D341Med (cell line): ENCODE data around the gene GTF2H2.
"Not testable (repeated sequence)": the region's sequence is repeated elsewhere in the genome, so short reads cannot be mapped to it uniquely, and the experiment has no call there.

ENCODE experiments used
- DNase-seq: peaks from one replicate; pipeline ENCODE4 v3.0.0; 2012; ENCODE audit warnings: low spot score

The GTF2H2 gene

GRCh38 chr5:71067262-71067928 is at the start of gene GTF2H2:
Gene GTF2H2, minus strand, starts transcription at chr5:71067676. Its CDS starts 4,913 bp downstream, at chr5:71062763.
- not testable (repeated sequence) for DNase-seq

GRCh38 chr5:71109730-71110275 is 42.3 kb upstream of the GTF2H2 start:
- not testable (repeated sequence) for DNase-seq

- DNase-seq, result not testable (repeated sequence)
Observed at GRCh38 chr5:71099996-71100395, 32.5 kb upstream of the GTF2H2 start.

GRCh38 chr5:71097930-71098203 is 30.4 kb upstream of the GTF2H2 start:
- DNase-seq, result not testable (repeated sequence)

GRCh38 chr5:71097173-71097929 is 29.9 kb upstream of the GTF2H2 start:
- not testable (repeated sequence) for DNase-seq

- DNase-seq, result not testable (repeated sequence)
Observed at GRCh38 chr5:71089773-71090172, 22.3 kb upstream of the GTF2H2 start.

- DNase-seq, result not testable (repeated sequence)
Observed at GRCh38 chr5:71088754-71089153, 21.3 kb upstream of the GTF2H2 start.

- not testable (repeated sequence) for DNase-seq
Observed at GRCh38 chr5:71086145-71086544, 18.7 kb upstream of the GTF2H2 start.

GRCh38 chr5:71084280-71085063 is 17.0 kb upstream of the GTF2H2 start:
- not testable (repeated sequence) for DNase-seq

- DNase-seq, result not testable (repeated sequence)
Observed at GRCh38 chr5:71082898-71083297, 15.4 kb upstream of the GTF2H2 start.

GRCh38 chr5:71082340-71082739 is 14.9 kb upstream of the GTF2H2 start:
- DNase-seq, result not testable (repeated sequence)

GRCh38 chr5:71061322-71061721 is 6.2 kb downstream of the GTF2H2 start:
- not testable (repeated sequence) for DNase-seq

GRCh38 chr5:71059426-71059825 is 8.1 kb downstream of the GTF2H2 start:
- DNase-seq, result not testable (repeated sequence)

GRCh38 chr5:71044808-71045207 is 22.7 kb downstream of the GTF2H2 start:
- DNase-seq, result not testable (repeated sequence)

- not testable (repeated sequence) for DNase-seq
Observed at GRCh38 chr5:71044128-71044527, 23.3 kb downstream of the GTF2H2 start.

- not testable (repeated sequence) for DNase-seq
Observed at GRCh38 chr5:71031046-71031776, 36.3 kb downstream of the GTF2H2 start.

- not testable (repeated sequence) for DNase-seq
Observed at GRCh38 chr5:71025289-71025953, 42.1 kb downstream of the GTF2H2 start, which contains the start of gene NAIP. Gene NAIP, minus strand, starts transcription at chr5:71025339. Its CDS starts 12,424 bp downstream, at chr5:71012915.

GRCh38 chr5:71020643-71021042 is 46.8 kb downstream of the GTF2H2 start:
- DNase-seq, result not testable (repeated sequence)

- not testable (repeated sequence) for DNase-seq
Observed at GRCh38 chr5:71018376-71019005, 49.0 kb downstream of the GTF2H2 start.

GRCh38 chr5:71014176-71014575 is 53.3 kb downstream of the GTF2H2 start:
- DNase-seq, result no peak
